GM18511 (cell line): ENCODE measurements around the gene GLT1D1.

Experiments
- ATAC-seq: cut with Tn5 transposase; IDR thresholded peaks from one replicate; pipeline ENCODE4 v1.9.1; 2021; ENCODE audit warnings: mild to moderate bottlenecking, moderate library complexity; ENCODE audit not compliant: unreplicated experiment

Gene GLT1D1

GRCh38 chr12:128961308-128961902, 108.1 kb downstream of the GLT1D1 start:
- ATAC-seq, result no peak

GRCh38 chr12:128961957-128962356, 108.7 kb downstream of the GLT1D1 start:
- no peak for ATAC-seq

- no peak for ATAC-seq
Measured at GRCh38 chr12:128966203-128966810, 113.0 kb downstream of the GLT1D1 start.

GRCh38 chr12:128968668-128969067, 115.4 kb downstream of the GLT1D1 start:
- ATAC-seq, result peak; percentile 5

- ATAC-seq, result peak; percentile 79
Measured at GRCh38 chr12:128969480-128970055, 116.3 kb downstream of the GLT1D1 start.

GRCh38 chr12:128970110-128970509, 116.8 kb downstream of the GLT1D1 start:
- ATAC-seq, result no peak

GRCh38 chr12:128970941-128971340, 117.7 kb downstream of the GLT1D1 start:
- ATAC-seq, result no peak

- peak; percentile 29 for ATAC-seq
Measured at GRCh38 chr12:128971802-128972201, 118.5 kb downstream of the GLT1D1 start.

GRCh38 chr12:128973883-128974681, 120.8 kb downstream of the GLT1D1 start:
- no peak for ATAC-seq

- ATAC-seq, result no peak
Measured at GRCh38 chr12:128974881-128975280, 121.6 kb downstream of the GLT1D1 start.

- ATAC-seq, result peak; percentile 68
Measured at GRCh38 chr12:128976120-128976738, 123.0 kb downstream of the GLT1D1 start.

GRCh38 chr12:128977441-128977840, 124.2 kb downstream of the GLT1D1 start:
- no peak for ATAC-seq

- no peak for ATAC-seq
Measured at GRCh38 chr12:128978067-128978466, 124.8 kb downstream of the GLT1D1 start.

- ATAC-seq, result no peak
Measured at GRCh38 chr12:128980623-128981022, 127.3 kb downstream of the GLT1D1 start.

- ATAC-seq, result no peak
Measured at GRCh38 chr12:128981971-128982533, 128.8 kb downstream of the GLT1D1 start.

GRCh38 chr12:128982933-128983332, 129.7 kb downstream of the GLT1D1 start:
- no peak for ATAC-seq

- ATAC-seq, result no peak
Measured at GRCh38 chr12:128983371-128983770, 130.1 kb downstream of the GLT1D1 start.

GRCh38 chr12:128986957-128987356, 133.7 kb downstream of the GLT1D1 start:
- ATAC-seq, result no peak

GRCh38 chr12:128989287-128989686, 136.0 kb downstream of the GLT1D1 start:
- no peak for ATAC-seq

GRCh38 chr12:128991716-128992115, 138.4 kb downstream of the GLT1D1 start:
- ATAC-seq, result no peak

- no peak for ATAC-seq
Measured at GRCh38 chr12:128992116-128992515, 138.8 kb downstream of the GLT1D1 start.
